Stimulated activated naive CD8-positive, alpha-beta T cell treated with anti-CD3 and anti-CD28 coated beads, Interleukin-15, Interleukin-2, amounts not matched to agents 100 ng/mL and 50 ng/mL, for 24 hours (primary cell): Measurements from ENCODE around the gene VSIG10.
A peak's percentile ranks its signal among the peaks of the same experiment; 100 is the strongest.

Experiments
- H3K27ac Mint-ChIP-seq: one replicate; pipeline ENCODE4 v1.8.0; 2021; ENCODE audit warnings: mild to moderate bottlenecking, mixed read lengths
- H3K27me3 Mint-ChIP-seq: one replicate; pipeline ENCODE4 v1.8.0; 2021; ENCODE audit warnings: mixed read lengths
- H3K36me3 Mint-ChIP-seq: one replicate; pipeline ENCODE4 v1.8.0; 2021; ENCODE audit warnings: low read depth, mixed read lengths
- H3K4me1 Mint-ChIP-seq: one replicate; pipeline ENCODE4 v1.8.0; 2021; ENCODE audit warnings: low read depth, mixed read lengths
- H3K4me3 Mint-ChIP-seq: one replicate; pipeline ENCODE4 v1.8.0; 2021; ENCODE audit warnings: mild to moderate bottlenecking, mixed read lengths
- H3K9me3 Mint-ChIP-seq: one replicate; pipeline ENCODE4 v1.8.0; 2021; ENCODE audit warnings: mixed read lengths

The VSIG10 gene

DNA sequence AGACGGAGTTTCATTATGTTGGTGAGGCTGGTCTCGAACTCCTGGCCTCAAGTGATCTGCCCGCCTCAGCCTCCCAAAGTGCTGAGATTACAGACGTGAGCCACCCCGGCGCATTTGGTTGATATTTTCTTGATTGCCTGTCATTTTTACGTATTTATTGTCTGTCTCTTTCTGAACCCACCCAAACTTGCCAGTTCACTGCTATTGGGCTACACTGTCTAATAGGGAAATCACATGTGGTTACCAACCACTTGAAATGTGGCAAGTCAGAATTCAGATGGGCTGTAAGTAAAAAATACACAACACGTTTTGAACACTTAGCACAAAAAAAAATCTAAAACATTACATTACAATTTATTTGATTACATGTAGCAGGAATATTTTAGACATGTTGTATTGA is 44.9 kb downstream of the VSIG10 start:
- peak overlapping the region; percentile 93 for H3K27ac Mint-ChIP-seq
- H3K4me1 Mint-ChIP-seq: peaks cover 47% of the 10 kb centered on the region
- H3K27me3 Mint-ChIP-seq: no peaks in the 10 kb centered on the region
- peak overlapping the region; percentile 89 for H3K4me3 Mint-ChIP-seq
- H3K9me3 Mint-ChIP-seq: no peaks in the 10 kb centered on the region
- H3K36me3 Mint-ChIP-seq: no peaks in the 10 kb centered on the region

DNA sequence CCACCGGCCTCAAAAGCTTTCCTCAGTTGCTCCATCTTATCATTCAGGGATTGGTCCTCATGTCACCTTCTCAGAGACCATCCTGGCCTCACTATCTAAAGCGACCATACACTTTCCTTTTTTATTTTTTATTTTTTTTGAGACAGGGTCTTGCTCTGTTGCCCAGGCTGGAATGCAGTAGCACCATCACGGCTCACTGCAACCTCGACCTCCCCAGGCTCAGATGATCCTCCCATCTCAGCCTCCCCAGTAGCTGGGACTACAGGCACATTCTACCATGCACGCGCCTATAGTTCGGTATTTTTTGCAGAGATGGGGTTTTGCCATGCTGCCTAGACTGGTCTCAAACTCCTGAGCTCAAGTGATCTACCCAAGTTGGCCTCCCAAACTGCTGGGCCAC is 45.6 kb downstream of the VSIG10 start:
- no peaks in the 10 kb centered on the region for H3K27me3 Mint-ChIP-seq
- peaks cover 44% of the 10 kb centered on the region for H3K4me1 Mint-ChIP-seq
- H3K36me3 Mint-ChIP-seq: no peaks in the 10 kb centered on the region
- H3K9me3 Mint-ChIP-seq: no peaks in the 10 kb centered on the region
- no peak overlapping the region for H3K4me3 Mint-ChIP-seq
- no peak overlapping the region for H3K27ac Mint-ChIP-seq

DNA sequence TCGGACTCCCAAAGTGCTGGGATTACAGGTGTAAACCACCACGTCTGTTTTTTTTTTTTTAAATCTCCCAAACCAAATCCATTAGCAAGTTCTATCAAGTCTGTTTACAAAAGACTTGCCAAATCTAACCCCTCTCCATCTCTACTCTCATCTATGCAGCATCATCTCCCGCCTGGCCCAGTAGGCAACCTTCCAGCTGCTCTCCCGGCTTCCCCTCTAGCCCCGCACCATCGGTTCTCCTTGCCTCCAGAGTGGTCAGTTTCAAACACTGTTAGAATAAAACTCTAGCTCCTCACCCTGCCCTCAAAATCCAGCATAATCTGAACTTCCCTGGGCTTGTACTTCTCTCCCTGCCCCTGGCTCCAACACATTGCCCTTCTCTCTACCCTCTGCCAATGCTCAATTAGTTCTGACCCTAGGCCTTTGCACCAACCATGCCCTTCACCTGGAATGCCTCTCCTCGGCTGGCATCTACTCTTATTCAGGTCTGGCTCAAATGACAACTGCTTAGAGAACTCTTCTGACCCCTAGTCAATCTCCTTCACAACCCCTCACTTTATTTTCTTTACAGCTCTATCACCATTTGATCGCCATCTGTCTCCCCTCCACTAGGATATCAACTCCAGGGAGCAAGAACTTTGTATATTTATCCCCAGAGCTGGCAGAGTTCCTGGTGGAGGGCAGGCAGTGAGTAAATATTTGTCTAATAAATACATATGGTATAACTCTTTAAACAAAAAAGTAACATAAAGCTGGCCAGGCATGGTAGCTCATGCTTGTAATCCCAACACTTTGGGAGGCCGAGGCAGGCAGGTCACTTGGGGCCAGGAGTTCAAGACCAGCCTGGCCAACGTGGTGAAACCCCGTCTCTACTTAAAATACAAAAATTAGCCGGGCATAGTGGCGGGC is 47.7 kb downstream of the VSIG10 start:
- H3K36me3 Mint-ChIP-seq: peaks cover 13% of the 10 kb centered on the region
- no peak overlapping the region for H3K4me3 Mint-ChIP-seq
- H3K9me3 Mint-ChIP-seq: no peaks in the 10 kb centered on the region
- H3K4me1 Mint-ChIP-seq: peaks cover 56% of the 10 kb centered on the region
- peak overlapping the region; percentile 65 for H3K27ac Mint-ChIP-seq
- H3K27me3 Mint-ChIP-seq: no peaks in the 10 kb centered on the region

DNA sequence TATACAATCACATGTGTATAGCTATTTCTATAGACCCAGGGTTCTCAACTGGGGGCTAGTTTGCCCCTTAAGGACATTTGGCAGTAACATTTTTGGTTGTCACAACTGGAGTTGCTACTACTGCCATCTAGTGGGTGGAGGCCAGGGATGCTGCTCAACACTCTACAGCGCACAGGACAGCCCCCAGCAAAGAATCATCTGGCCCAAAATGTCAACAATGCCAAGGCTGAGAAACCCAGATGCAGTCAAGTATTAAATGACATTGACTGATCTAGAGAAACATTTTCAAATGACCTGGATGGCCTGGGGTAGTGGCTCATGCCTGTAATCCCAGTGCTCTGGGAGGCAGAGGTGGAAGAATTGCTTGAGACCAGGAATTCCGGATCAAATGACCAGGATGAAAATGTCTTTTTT is 48.7 kb downstream of the VSIG10 start:
- no peak overlapping the region for H3K4me3 Mint-ChIP-seq

DNA sequence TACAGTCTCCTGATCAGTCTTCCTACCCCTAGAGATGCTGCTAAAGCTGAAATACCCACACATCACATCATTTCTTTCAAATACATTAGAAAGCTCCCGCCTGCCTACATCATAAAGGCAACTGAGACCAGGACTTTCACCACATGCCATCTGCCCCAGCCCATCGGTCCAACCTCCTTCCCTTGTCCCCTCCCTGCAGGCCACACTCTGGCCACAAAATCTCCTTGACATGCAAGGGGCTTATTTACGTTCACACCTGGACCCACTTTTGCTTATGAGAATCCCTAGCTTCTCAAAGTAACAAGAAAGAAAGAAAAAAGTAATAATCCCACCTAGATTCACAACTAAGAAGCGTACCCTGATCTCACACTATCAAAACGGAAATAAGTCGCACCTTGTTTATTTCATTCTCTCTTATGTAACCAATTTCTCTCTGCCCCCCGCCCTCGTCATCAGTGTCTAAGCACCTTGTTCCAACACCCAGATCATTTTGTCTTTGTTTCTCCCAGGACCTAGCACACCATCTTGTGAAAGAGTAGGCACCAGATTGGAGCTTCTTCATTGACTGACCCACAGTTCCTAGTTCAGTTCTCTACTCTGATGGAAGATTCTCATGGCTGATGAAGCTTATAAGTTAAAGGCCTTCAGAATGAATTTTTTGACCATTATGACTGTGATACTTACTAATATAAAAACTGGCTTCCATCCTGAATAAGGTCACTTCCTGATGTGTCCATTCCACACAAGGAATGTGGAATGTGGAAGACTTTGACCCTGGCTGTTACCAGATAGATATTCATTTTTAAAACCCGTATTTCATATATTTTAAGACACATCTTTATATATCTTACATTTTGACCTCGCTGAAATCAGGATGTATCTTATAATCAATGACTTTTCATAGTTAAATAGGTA is 50.5 kb downstream of the VSIG10 start:
- Mint-ChIP-seq H3K36me3 (peaks cover 28% of the 10 kb centered on the region), H3K27me3 (no peaks in the 10 kb centered on the region), H3K4me1 (peaks cover 40% of the 10 kb centered on the region), H3K27ac (peak overlapping the region; percentile 89), H3K4me3 (no peak overlapping the region), H3K9me3 (no peaks in the 10 kb centered on the region)

More for the DNA sequence above, 48.7 kb downstream of the VSIG10 start:
- Mint-ChIP-seq H3K36me3 (peaks cover 21% of the 10 kb centered on the region), H3K27me3 (no peaks in the 10 kb centered on the region), H3K27ac (no peak overlapping the region), H3K4me1 (peaks cover 58% of the 10 kb centered on the region), H3K9me3 (no peaks in the 10 kb centered on the region)

DNA sequence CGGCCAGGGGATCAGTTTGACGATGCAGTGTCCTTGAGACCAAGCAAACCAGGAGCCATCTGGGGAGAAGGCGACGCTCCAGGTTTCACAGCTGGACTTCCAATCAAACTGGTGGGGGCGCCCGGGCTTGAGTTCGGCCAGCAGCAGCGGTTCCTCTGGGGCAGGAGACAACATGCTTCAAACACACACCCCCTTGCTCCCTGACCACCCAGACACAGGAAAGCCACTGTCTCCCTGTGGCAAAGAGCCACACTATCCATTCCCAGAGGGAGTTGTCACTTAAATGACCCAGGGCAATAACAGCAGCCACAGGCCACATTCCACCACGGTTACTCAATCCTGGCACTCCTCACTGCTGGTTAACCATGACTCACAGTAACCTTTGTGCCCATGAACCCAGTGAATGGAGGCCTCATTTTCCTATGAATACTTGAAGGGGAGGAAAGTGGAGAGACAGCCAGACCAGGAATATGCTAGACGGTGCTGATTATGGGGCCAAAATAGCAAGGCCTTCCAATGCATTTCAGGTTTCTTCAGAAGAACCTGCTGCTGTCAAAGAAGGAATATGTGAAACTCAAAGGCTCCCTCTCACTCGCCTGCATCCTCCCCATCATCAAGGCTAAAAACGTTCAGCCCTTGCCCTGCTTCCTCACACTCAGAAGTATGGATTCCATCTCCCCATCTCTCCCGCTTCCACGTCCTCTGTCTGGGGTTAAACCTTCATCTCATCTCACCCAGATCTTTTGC is 51.3 kb downstream of the VSIG10 start:
- Mint-ChIP-seq H3K36me3 (peaks cover 28% of the 10 kb centered on the region), H3K9me3 (no peaks in the 10 kb centered on the region), H3K4me1 (peaks cover 40% of the 10 kb centered on the region), H3K27me3 (no peaks in the 10 kb centered on the region), H3K4me3 (peak overlapping the region; percentile 56), H3K27ac (peak overlapping the region; percentile 89)

DNA sequence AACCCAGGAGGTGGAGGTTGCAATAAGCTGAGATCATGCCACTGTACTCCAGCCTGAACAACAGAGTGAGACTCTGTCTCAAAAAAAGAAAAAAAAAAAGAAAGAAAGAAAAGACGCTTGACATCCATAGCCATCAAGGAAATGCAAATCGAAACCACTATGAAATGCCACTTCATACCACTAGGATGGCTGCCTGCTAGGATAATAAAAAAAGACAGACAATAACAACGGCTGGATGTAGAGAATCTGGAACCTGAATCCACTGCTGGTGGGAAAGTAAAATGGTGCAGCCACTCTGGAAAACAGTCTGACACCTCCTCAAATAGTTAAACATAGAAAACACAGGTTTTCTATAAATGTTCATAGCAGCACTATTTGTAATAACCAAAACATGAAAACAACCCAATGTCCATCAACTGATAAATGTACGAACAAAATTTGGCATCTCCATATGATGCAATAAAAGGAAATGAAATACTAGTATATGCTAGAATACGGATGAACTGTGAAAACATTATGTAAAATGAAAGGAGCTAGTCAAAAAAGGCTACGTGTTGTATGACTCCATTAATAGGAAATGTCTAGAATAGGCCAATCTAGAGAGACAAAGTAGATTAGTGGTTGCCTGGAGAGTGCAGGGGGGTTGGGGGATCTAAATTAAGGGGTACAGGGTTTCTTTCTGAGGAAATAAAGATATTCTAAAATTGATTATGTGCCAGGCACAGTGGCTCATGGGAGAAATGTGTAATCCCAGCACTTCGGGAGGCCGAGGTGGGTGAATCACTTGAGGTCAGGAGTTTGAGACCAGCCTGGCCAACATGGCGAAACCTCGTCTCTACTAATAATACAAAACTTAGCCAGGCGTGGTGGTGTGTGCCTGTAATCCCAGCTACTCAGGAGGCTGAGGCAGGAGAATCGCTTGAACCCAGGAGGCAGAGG is 52.6 kb downstream of the VSIG10 start:
- H3K4me3 Mint-ChIP-seq: no peak overlapping the region
- peaks cover 35% of the 10 kb centered on the region for H3K36me3 Mint-ChIP-seq
- peaks cover 49% of the 10 kb centered on the region for H3K4me1 Mint-ChIP-seq
- H3K9me3 Mint-ChIP-seq: no peaks in the 10 kb centered on the region
- H3K27me3 Mint-ChIP-seq: no peaks in the 10 kb centered on the region
- peak overlapping the region; percentile 89 for H3K27ac Mint-ChIP-seq

DNA sequence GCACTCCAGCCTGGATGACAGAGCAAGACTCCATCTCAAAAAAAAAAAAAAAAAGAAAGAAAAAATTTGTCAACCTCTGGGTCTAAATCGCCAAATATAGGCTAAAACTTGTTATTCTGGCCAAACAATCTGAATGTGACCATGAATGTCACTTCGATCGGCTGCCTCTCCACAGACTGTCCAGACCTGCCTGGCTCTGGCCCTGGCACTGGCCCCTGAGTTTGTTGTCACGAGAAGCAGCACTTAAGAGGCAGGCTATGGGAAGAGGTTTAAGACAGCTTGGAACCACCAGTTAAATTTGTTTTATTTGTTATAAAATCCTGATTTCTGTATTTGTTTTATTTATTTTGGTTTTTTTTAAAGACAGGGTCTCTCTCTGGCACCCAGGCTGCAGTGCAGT is 57.4 kb downstream of the VSIG10 start:
- Mint-ChIP-seq H3K36me3 (peaks cover 63% of the 10 kb centered on the region), H3K4me1 (peaks cover 61% of the 10 kb centered on the region), H3K27ac (peak overlapping the region; percentile 98), H3K4me3 (no peak overlapping the region), H3K9me3 (no peaks in the 10 kb centered on the region), H3K27me3 (no peaks in the 10 kb centered on the region)

DNA sequence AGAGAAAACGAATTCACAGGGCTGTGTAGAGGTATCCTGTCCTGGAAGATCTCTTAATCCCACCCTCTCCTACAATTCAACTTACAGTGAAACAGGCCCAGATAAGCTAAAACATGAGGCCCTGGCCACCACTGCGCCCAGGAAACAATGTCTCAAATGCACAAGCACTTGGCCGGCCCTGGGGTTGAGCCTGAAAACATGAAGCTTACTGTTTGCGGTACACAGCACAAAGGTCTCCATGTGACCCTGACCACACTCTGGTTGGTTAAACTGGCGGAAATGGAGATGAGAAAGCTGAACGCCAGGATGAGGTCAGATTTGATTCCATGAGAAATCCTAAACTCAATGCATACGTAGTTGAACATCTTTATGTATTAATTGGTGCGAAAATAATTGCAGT is 59.2 kb downstream of the VSIG10 start:
- Mint-ChIP-seq H3K4me3 (peak overlapping the region; percentile 65), H3K4me1 (peaks cover 58% of the 10 kb centered on the region), H3K27ac (peak overlapping the region; percentile 98), H3K9me3 (no peaks in the 10 kb centered on the region), H3K27me3 (no peaks in the 10 kb centered on the region), H3K36me3 (peaks cover 60% of the 10 kb centered on the region)

DNA sequence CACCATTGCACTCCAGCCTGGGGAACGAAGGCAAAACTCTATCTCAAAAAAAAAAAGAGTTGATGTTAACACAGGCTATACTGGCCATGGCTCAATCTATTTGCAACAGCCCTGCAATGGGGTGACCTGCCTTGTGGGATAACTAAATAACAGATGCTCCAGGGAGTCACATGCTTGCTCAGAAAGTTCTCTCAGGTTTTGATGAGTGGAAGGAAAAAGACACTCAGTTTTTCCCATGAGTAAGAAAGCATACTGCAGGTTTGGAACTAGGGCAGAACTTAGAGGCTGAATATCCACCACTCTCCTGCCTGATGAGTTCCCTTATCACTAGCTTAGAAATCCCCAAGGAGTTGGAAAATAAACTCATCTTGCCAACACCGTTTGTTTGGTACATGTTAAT is 59.7 kb downstream of the VSIG10 start:
- H3K27ac Mint-ChIP-seq: peak overlapping the region; percentile 98
- H3K27me3 Mint-ChIP-seq: no peaks in the 10 kb centered on the region
- H3K9me3 Mint-ChIP-seq: no peaks in the 10 kb centered on the region
- H3K4me3 Mint-ChIP-seq: peak overlapping the region; percentile 65
- H3K4me1 Mint-ChIP-seq: peaks cover 58% of the 10 kb centered on the region
- H3K36me3 Mint-ChIP-seq: peaks cover 63% of the 10 kb centered on the region

DNA sequence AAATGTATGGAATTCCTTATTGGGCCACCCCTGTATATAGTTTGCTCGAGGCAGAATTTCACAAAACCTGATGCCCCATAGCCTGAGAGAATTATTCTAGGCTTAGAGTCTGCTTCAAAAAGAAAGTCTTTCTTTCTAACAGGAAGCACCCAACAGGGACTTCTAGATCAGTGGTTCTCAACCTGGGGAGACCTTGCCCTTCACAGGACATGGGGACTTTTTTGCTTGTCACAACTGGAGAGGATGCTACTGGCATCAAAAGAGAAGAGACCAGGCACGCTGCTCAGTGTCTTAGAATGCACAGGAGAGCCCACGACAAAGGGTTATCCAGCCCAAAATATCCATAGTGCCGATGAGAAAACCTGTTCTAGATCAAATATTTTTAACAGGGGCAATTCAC is 61.7 kb downstream of the VSIG10 start:
- Mint-ChIP-seq H3K27ac (peak overlapping the region; percentile 76), H3K4me1 (peaks cover 64% of the 10 kb centered on the region)

DNA sequence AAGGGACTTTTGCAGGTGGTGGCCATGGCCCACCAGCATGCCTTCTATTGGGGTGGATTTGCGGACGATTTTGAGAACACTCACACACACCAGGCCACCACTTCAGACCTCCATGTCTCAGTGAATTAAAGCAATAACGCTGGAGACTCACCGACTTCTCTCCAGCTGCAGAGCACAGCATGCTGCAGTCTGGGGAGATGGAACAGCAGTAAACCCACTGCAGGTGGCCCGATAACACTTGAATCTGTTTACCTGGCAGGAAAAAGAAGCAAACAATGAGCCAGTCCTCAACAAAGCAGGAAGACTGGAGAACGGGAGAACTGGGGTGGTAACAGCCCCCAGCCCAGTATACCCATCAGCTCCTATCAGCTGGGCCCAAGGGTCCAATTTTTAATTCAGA is 65.7 kb downstream of the VSIG10 start:
- H3K4me3 Mint-ChIP-seq: no peak overlapping the region
- peaks cover 83% of the 10 kb centered on the region for H3K36me3 Mint-ChIP-seq
- H3K4me1 Mint-ChIP-seq: peaks cover 64% of the 10 kb centered on the region

More for the DNA sequence above, 61.7 kb downstream of the VSIG10 start:
- Mint-ChIP-seq H3K27me3 (no peaks in the 10 kb centered on the region), H3K36me3 (peaks cover 74% of the 10 kb centered on the region), H3K9me3 (no peaks in the 10 kb centered on the region), H3K4me3 (no peak overlapping the region)

DNA sequence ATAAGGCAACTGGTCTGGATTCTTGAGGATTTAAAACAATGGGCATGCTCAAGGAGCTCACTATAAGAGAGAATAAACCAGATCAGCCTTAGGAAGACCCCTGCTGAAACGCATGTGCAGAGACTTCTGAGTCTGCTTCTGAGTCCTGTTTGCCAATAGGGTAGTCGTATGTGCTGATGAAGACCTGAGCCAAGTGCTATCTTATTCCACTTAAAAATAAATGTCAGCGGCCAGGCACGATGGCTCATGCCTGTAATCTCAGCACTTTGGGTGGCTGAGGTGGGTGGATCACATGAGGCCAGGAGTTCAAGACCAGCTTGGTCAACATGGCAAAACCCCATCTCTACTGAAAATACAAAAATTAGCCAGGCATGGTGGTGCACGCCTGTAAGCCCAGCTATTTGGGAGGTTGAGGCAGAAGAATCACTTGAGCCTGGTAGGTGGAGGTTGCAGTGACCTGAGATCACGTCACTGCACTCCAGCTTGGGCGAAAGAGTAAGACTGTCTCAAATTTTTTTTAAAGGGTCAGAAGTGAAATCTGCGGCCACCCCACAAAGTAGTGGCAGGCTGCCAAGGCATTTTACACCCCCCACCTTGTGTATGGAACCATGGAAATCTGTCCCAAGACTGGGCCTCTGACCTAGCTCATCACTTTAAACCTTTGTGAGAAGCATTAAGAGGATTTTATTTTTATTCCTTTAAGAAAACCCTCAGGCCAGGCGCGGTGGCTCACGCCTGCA is 67.0 kb downstream of the VSIG10 start:
- H3K4me1 Mint-ChIP-seq: peaks cover 63% of the 10 kb centered on the region
- H3K27me3 Mint-ChIP-seq: no peaks in the 10 kb centered on the region
- peaks cover 83% of the 10 kb centered on the region for H3K36me3 Mint-ChIP-seq
- H3K9me3 Mint-ChIP-seq: no peaks in the 10 kb centered on the region
- H3K27ac Mint-ChIP-seq: peak overlapping the region; percentile 91
- no peak overlapping the region for H3K4me3 Mint-ChIP-seq

More for the DNA sequence above, 65.7 kb downstream of the VSIG10 start:
- no peaks in the 10 kb centered on the region for H3K9me3 Mint-ChIP-seq
- H3K27ac Mint-ChIP-seq: peak overlapping the region; percentile 52
- H3K27me3 Mint-ChIP-seq: no peaks in the 10 kb centered on the region
